Progenitor cell of endocrine pancreas (in vitro differentiated cells): ENCODE results near the gene PADI2. TPM values are rescaled to one million over a fixed set of nuclear protein-coding genes. Genes with fewer than 3 reads are reported as not detected.

Experiments
- DNase-seq: peaks from one replicate; pipeline ENCODE4 v3.0.0; 2021; ENCODE audit warnings: low spot score; ENCODE audit not compliant: unreplicated experiment
- H3K27ac Mint-ChIP-seq: 2 replicates; pipeline ENCODE4 v1.8.0; 2021; ENCODE audit warnings: mild to moderate bottlenecking, moderate library complexity, mixed read lengths
- H3K27me3 Mint-ChIP-seq: 2 replicates; pipeline ENCODE4 v1.8.0; 2021; ENCODE audit warnings: mixed read lengths
- H3K36me3 Mint-ChIP-seq: 2 replicates; pipeline ENCODE4 v1.8.0; 2022; ENCODE audit warnings: mixed read lengths; ENCODE audit not compliant: insufficient read depth
- H3K4me1 Mint-ChIP-seq: 2 replicates; pipeline ENCODE4 v1.8.0; 2021; ENCODE audit warnings: low read depth, mixed read lengths
- H3K4me3 Mint-ChIP-seq: 2 replicates; pipeline ENCODE4 v1.8.0; 2021; ENCODE audit warnings: low read depth, mild to moderate bottlenecking, moderate library complexity, mixed read lengths
- H3K9me3 Mint-ChIP-seq: 2 replicates; pipeline ENCODE4 v1.8.0; 2021; ENCODE audit warnings: low read depth, mixed read lengths
- CTCF ChIP-seq: fragments of 200-600 bp; sonication (generic); IDR thresholded peaks from one replicate; pipeline ENCODE4 v1.5.0; 2021; ENCODE audit warnings: antibody characterized with exemption, mild to moderate bottlenecking; ENCODE audit not compliant: unreplicated experiment
- total RNA-seq: library from RNA; stranded (reverse); gene quantifications from 2 replicates; pipeline ENCODE4 v1.2.1, GENCODE V29; 2021

Gene PADI2
- total RNA-seq, 1 donor from 2014 or later, result 0.50 TPM

- H3K4me3 Mint-ChIP-seq, result no peak overlapping the region
These were observed 75.6 kb downstream of the PADI2 start for GRCh38 chr1:17043676-17044075.

GRCh38 chr1:17040135-17040534 lies 79.1 kb downstream of the PADI2 start:
- no peaks in the 10 kb centered on the region for H3K27me3 Mint-ChIP-seq
- TF ChIP-seq CTCF, result no peak
- H3K27ac Mint-ChIP-seq, result no peak overlapping the region
- DNase-seq, result no peak
- no peaks in the 10 kb centered on the region for H3K9me3 Mint-ChIP-seq
- H3K4me3 Mint-ChIP-seq, result no peak overlapping the region
- peaks cover 11% of the 10 kb centered on the region for H3K36me3 Mint-ChIP-seq
- H3K4me1 Mint-ChIP-seq, result no peaks in the 10 kb centered on the region

More at GRCh38 chr1:17043676-17044075, 75.6 kb downstream of the PADI2 start:
- Mint-ChIP-seq H3K36me3 (peaks cover 11% of the 10 kb centered on the region), H3K27ac (no peak overlapping the region), H3K4me1 (peaks cover 2% of the 10 kb centered on the region), H3K27me3 (no peaks in the 10 kb centered on the region), H3K9me3 (no peaks in the 10 kb centered on the region)
- TF ChIP-seq CTCF, result no peak
- no peak for DNase-seq

GRCh38 chr1:17039522-17039921 lies 79.7 kb downstream of the PADI2 start:
- Mint-ChIP-seq H3K27ac (no peak overlapping the region), H3K4me1 (no peaks in the 10 kb centered on the region), H3K4me3 (no peak overlapping the region), H3K9me3 (no peaks in the 10 kb centered on the region), H3K36me3 (peaks cover 11% of the 10 kb centered on the region), H3K27me3 (no peaks in the 10 kb centered on the region)
- TF ChIP-seq CTCF, result no peak
- DNase-seq, result no peak

GRCh38 chr1:17033481-17033880 lies 85.8 kb downstream of the PADI2 start:
- TF ChIP-seq CTCF, result no peak

GRCh38 chr1:17032741-17033140 lies 86.5 kb downstream of the PADI2 start:
- no peak for TF ChIP-seq CTCF
- H3K4me1 Mint-ChIP-seq, result no peaks in the 10 kb centered on the region

More at GRCh38 chr1:17033481-17033880, 85.8 kb downstream of the PADI2 start:
- no peak for DNase-seq
- H3K4me1 Mint-ChIP-seq, result no peaks in the 10 kb centered on the region
- no peak overlapping the region for H3K4me3 Mint-ChIP-seq
- no peaks in the 10 kb centered on the region for H3K36me3 Mint-ChIP-seq
- no peak overlapping the region for H3K27ac Mint-ChIP-seq
- no peaks in the 10 kb centered on the region for H3K9me3 Mint-ChIP-seq
- no peaks in the 10 kb centered on the region for H3K27me3 Mint-ChIP-seq

More at GRCh38 chr1:17032741-17033140, 86.5 kb downstream of the PADI2 start:
- Mint-ChIP-seq H3K36me3 (peaks cover 5% of the 10 kb centered on the region), H3K4me3 (no peak overlapping the region), H3K9me3 (no peaks in the 10 kb centered on the region), H3K27me3 (no peaks in the 10 kb centered on the region), H3K27ac (no peak overlapping the region)
- DNase-seq, result no peak
